Measurements from ENCODE around the gene CBLB.
A peak's percentile ranks its signal among the peaks of the same experiment; 100 is the strongest.

Gene CBLB

GRCh38 chr3:105869861-105870755 lies 1.3 kb upstream of the CBLB start:
- no peak for DNase-seq

GRCh38 chr3:105869531-105869833 lies 670 bp upstream of the CBLB start:
- DNase-seq, result no peak

- no peak for DNase-seq
Measured at GRCh38 chr3:105868431-105868741, 426 bp downstream of the CBLB start.

- DNase-seq, result peak; percentile 28
Measured at GRCh38 chr3:105867712-105868430, 941 bp downstream of the CBLB start.

- no peak for DNase-seq
Measured at GRCh38 chr3:105866656-105867653, 1.9 kb downstream of the CBLB start.

GRCh38 chr3:105865867-105866350 lies 2.9 kb downstream of the CBLB start:
- DNase-seq, result no peak

- DNase-seq, result no peak
Measured at GRCh38 chr3:105865016-105865623, 3.7 kb downstream of the CBLB start.

GRCh38 chr3:105864212-105864611 lies 4.6 kb downstream of the CBLB start:
- DNase-seq, result no peak

- no peak for DNase-seq
Measured at GRCh38 chr3:105863608-105864007, 5.2 kb downstream of the CBLB start.

GRCh38 chr3:105862217-105862616 lies 6.6 kb downstream of the CBLB start:
- DNase-seq, result no peak

- DNase-seq, result no peak
Measured at GRCh38 chr3:105860641-105861040, 8.2 kb downstream of the CBLB start.

- no peak for DNase-seq
Measured at GRCh38 chr3:105858017-105858416, 10.8 kb downstream of the CBLB start.

- DNase-seq, result no peak
Measured at GRCh38 chr3:105857601-105858000, 11.2 kb downstream of the CBLB start.

- DNase-seq, result no peak
Measured at GRCh38 chr3:105856605-105857004, 12.2 kb downstream of the CBLB start.

GRCh38 chr3:105853801-105854432 lies 14.9 kb downstream of the CBLB start:
- no peak for DNase-seq

- no peak for DNase-seq
Measured at GRCh38 chr3:105851582-105851981, 17.2 kb downstream of the CBLB start.

GRCh38 chr3:105851176-105851575 lies 17.6 kb downstream of the CBLB start:
- DNase-seq, result no peak

GRCh38 chr3:105850593-105850992 lies 18.2 kb downstream of the CBLB start:
- DNase-seq, result no peak

- no peak for DNase-seq
Measured at GRCh38 chr3:105848821-105849220, 20.0 kb downstream of the CBLB start.

- DNase-seq, result no peak
Measured at GRCh38 chr3:105847865-105848264, 20.9 kb downstream of the CBLB start.

- DNase-seq, result no peak
Measured at GRCh38 chr3:105847452-105847851, 21.4 kb downstream of the CBLB start.

- DNase-seq, result no peak
Measured at GRCh38 chr3:105846809-105847208, 22.0 kb downstream of the CBLB start.
